Measurements from ENCODE around the gene HSD17B2.

- TF ChIP-seq EP300 (IDR thresholded peaks at IDR 0.05) (no peak), POLR2AphosphoS5 (IDR thresholded peaks at IDR 0.05) (no peak)
These were observed 78.7 kb downstream of the HSD17B2 start for GRCh38 chr16:82113741-82114140.

Data from suprapubic skin (tissue), 4 donors.